Hypothalamus (tissue), 51 donors: Measurements from ENCODE around the gene CINP.
"Not testable (repeated sequence)": the region's sequence is repeated elsewhere in the genome, so short reads cannot be mapped to it uniquely, and the experiment has no call there.

Experiments
- DNase-seq, 51 donors: peaks; one replicate each; lab custom pipeline; 2025; lab: John Stamatoyannopoulos, UW

Gene CINP

DNA sequence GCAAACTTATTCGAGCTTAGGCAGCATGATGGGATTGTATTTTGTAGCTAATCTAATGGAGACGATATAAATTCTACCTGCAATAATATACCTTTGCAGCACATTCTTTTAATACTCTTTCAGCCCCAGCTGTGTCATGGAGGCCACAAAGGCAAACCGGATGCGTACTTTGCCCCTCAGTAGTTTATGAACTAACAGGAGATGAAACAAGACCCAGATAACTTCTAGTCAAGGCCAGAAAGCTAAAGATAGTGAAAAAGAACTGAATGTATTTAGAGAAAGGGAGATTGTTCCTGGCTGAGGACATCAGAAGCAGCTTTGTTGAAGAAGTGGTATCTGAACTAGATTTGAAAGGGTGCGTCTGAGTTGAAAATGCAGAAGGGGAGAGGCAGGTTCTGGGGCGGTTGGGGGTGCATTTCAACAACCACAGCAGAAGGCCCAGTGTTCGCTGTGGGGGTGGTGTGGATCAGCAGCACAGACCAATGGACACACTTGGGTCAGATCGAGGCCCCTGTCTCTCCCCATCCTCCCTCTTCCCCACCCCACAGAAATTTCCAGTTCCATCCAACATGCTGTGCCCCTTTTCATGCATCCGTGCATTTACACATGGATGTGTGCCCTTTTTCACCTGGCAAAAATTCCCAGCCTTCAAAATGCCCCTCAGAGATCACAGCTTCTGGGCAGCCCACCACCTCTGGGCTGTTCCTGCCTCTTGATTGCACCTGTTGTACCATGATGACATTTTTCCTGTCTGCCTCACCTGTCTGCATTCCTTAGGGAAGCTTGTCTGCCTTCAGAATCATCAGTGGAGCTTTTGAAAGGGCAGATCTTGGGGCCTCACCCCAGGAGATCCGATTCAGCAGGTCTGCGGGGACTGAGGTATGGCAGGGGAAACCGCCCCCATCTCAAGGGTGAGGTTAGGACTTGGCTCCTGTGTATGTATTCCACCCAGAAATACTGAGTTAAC lies 41.0 kb downstream of the CINP start:
- DNase-seq: no peak

- no peak for DNase-seq
These were observed 41.8 kb downstream of the CINP start for GRCh38 chr14:102320671-102321455.

- DNase-seq: peak in 22 of 51 donors; percentile 13 to 55 (median 34)
These were observed 42.5 kb downstream of the CINP start for GRCh38 chr14:102320033-102320660.

DNA sequence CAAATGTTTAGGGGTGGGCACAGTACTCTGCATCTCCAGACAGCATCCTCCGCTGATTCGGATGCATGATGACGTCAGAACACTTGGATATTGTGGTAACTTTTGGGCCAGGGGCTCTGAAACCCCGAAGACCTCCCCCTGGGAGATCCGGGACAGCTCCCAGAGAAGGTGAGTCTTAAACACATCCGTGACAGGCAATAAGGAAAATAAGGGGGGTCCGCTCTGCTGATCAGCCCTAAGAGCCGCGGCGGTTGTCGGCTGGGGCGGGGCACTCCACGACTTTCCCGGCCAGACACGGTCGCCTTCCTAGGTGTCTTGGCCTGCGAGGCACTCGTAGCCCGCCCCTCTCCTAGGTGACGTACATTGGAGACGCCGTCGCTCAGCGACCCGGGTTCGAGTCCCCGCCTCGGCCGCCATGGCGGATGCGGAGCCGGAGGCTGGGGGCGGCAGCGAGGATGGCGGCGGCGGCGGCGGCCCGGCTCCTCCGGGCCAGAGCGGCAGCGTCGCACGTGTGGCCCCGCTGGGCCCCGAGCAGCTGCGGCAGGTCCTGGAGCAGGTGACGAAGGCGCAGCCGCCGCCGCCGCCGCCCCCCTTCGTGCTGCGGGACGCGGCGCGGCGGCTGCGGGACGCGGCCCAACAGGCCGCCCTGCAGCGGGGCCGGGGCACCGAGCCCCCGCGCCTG lies 43.2 kb downstream of the CINP start, which contains the start of gene ZNF839:
TSS of gene ZNF839 (plus strand) at position 396 of the 682 bp plus-strand sequence. CDS start at position 416, 20 bp downstream.
- DNase-seq: peak in 50 of 51 donors; percentile 36 to 91 (median 82)

- peak in 1 of 51 donors; percentile 41 for DNase-seq
These were observed 43.9 kb downstream of the CINP start for GRCh38 chr14:102318781-102319276.

DNA sequence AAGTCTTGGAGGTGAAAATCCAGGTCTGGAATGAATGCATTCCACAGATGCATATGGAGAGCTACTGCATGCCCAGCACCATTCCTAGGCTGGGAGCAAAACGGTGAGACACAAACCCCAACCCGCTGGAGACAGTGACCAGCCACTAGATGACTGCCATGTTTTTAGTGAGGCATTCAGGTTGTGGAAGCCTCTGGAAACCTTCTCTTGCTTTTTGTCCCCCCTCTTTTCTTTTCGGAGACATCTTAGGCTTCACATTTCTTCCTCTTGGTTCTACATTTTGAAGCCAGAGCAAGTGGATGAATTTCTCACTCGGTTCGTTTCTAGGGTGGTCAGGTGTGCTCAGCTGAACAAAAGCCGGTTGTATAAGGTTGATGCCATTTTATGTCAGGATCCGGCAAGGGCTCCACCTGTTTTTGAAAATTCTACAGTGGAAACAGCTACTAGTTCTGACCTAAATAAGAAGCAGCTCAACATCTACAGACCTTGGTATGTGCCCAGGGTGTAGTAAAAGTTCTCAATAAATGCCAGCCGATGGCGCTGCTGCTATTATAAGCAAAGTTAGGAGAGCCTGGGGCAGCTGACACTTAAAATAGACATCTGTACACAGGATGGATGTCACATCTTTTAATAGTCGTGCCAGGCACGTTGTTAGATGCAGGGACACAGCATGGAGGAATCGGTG lies 45.0 kb downstream of the CINP start:
- DNase-seq: peak in 7 of 51 donors; percentile 12 to 72 (median 24)

GRCh38 chr14:102316743-102317563 lies 45.7 kb downstream of the CINP start:
- DNase-seq: peak; percentile 27 to 96 (median 88)

- peak in 3 of 51 donors; percentile 33 to 77 (median 45) for DNase-seq
These were observed 46.4 kb downstream of the CINP start for GRCh38 chr14:102316338-102316742.

DNA sequence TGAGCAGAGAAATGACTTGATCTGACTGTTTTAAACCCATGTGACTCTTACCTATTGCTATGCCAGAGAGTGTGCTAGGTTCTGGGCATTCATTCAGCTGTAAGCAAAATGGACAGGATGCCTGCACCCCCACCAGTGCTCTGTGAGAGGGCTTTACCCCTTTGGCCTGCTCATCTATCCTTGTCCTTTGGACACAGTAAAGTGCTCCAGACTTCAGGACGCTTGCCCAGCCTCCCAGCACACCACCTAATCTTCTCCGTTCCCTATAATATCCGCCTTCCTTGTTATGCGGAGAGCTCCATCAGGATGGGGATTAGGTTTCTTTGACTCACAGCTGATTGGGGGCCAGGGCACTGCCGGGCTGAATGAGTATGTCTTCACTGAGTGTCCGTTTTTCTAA lies 47.6 kb downstream of the CINP start:
- peak in 2 of 51 donors; percentile 8 for DNase-seq

DNA sequence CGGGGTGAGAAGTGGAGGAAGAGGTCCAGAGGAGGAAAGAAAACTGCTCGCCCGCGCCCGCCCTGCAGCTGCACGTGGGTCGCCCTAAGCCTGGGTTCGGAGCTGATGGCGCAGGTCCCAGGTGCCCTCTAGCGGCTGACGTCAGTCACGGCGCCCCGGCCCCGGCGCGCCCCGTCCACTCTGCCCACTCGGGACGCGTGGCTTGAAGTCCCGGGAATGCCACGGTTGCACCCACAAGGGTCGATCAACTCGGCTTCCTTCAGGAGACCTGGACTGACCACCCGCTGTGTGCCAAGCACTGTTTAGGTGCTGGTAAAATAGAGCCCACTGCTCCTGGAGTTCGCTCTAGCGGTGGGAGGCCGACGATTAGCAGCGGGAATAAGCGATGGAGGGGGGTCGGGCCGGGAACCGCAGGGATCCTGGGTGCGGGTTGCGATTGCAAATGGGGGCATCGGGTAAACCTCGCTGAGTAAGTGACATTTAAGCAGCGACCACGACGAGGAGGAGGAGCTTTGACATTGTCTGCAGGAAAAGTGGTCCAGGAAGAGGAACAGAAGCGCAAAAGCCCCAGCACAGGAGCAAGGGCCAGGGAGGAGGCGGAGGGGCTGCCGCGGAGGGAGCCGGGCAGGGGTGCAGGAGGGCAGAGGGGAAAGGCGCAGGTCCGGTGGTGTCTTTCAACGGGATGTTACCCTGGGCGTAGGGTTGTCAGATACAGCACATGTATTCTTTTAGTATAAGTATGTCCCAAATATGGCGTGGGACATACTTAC lies 48.3 kb downstream of the CINP start:
- peak; percentile 39 to 93 (median 77) for DNase-seq

- DNase-seq: peak; percentile 68 to 97 (median 92)
These were observed 57.8 kb downstream of the CINP start, which contains the start of gene MOK for GRCh38 chr14:102304611-102305506. Gene MOK (minus strand): TSS chr14:102305164. CDS start chr14:102304968, 196 bp downstream.

DNA sequence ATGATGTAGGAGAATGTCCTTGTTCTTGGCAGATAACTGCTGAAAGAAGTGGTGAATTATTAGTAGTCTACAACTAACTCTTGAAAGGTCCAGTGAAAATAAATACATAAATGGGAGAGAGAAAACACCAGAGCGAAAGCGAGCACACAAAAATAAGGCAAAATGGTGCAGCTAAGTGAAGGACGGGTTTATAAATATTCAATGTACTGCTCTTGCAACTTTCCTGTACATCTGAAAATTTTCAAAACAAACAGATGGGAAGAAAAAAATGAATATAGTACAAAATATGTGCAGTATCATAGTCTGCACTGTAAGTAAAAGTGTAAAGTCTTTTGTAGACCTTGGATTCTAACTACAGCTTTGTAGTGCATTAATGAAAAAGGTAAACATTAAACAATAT lies 59.0 kb downstream of the CINP start:
- no peak for DNase-seq

DNA sequence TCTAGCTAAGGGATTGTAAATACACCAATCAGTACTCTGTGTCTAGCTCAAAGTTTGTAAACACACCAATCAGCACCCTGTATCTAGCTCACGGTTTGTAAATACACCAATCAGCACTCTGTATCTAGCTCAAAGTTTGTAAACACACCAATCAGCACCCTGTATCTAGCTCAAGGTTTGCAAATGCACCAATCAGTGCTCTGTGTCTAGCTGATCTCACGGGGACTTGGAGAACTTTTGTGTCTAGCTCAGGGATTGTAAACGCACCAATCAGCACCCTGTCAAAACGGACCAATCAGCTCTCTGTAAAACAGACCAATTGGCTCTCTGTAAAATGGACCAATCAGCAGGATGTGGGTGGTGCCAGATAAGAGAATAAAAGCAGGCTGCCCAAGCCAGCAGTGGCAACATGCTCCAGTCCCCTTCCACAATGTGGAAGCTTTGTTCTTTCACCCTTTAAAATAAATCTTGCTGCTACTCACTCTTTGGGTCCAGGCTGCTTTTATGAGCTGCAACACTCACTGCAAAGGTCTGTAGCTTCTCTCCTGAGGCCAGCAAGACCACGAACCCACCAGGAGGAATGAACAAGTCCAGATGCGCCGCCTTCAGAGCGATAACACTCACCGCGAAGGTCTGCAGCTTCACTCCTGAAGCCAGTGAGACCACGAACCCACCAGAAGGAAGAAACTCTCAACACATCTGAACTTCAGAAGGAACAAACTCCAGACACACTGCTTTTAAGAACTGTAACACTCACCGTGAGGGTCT lies 64.2 kb downstream of the CINP start:
- DNase-seq: not testable (repeated sequence)
